ENCODE measurements around the gene TTC9B. TPM values are rescaled to one million over a fixed set of nuclear protein-coding genes. Genes with fewer than 3 reads are reported as not detected.

TTC9B gene
- total RNA-seq, 1 donor from 2014 or later: not detected

DNA sequence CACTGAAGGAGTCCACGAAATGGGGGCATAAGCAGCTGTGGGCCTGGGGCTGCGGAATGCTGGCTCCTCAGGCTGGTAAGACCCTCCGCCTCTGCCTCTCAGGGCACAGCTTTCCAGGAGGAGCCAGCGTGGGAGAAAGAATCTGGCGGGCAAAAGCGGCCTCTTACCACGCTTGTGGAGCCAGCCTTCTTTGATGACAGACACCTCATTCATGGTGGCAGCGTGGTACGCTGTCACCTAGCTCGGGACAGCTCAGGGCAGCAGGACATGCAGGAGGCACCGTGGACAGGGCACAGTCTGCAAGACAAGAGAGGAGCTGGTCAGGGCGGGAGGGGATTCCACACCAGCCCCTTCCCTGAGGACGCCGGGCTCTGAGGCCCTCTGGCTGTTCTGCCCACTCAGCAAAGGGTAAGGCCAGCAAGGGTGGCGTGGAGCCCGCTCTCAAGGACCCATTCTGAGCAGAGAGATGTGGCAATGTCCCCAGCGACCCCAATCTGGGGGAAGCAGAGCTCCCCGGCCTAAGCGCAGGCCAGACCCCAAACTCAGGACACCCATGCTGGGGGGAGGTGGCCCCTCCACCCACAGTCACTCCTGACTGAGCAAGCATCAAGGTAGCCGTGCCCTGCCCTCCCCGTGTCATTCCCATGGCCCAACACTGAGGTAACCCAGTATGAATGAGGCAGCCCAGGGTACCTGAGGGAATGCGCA is 47.0 kb upstream of the TTC9B start:
- intact Hi-C loops (cut with DNase I): no loop called here

DNA sequence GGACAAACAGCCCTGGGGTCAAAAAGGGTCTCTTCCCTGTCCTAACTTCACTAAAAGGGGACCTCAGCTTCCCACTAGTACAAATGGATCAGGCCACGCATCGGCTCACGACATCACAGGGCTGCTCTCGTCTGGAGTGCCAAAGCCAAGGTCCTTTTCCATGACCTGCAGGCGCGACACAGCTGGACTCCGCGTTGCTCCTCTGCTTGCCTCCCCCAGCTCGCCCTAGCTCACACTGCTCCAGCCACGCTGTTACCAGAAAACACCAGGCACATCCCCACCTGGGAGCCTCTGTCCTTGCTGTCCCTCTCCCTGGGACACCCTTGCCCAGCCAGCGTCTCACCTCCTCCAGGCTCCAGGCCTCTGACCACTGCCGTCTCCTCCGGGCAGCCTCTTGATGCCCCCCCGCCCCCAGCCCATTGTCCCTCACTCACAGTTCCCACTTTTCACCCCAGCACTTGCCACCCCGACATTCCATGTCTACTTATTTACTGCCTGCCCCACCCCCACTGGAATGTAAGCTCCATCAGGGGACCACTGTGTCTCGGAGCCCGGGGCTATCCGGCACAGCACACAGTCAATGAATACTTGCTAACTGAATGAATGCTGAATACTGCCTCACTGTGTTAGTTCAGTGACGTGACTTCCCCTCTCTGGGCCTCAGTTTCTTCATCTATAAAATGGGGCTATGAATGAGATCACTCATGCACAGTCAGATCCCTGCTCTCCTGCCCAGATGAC is 46.3 kb upstream of the TTC9B start:
- no peaks in the 10 kb centered on the region for H3K9me3 ChIP-seq
- H3K4me3 ChIP-seq: no peak overlapping the region
- intact Hi-C loops (cut with DNase I): no loop called here
- H3K4me1 ChIP-seq: peaks cover 0 to 10% of the 10 kb centered on the region in 2 donors
- H3K27me3 ChIP-seq: no peaks in the 10 kb centered on the region
- H3K36me3 ChIP-seq: peaks cover 22 to 30% of the 10 kb centered on the region in 2 donors
- TF ChIP-seq, protein P1, sequence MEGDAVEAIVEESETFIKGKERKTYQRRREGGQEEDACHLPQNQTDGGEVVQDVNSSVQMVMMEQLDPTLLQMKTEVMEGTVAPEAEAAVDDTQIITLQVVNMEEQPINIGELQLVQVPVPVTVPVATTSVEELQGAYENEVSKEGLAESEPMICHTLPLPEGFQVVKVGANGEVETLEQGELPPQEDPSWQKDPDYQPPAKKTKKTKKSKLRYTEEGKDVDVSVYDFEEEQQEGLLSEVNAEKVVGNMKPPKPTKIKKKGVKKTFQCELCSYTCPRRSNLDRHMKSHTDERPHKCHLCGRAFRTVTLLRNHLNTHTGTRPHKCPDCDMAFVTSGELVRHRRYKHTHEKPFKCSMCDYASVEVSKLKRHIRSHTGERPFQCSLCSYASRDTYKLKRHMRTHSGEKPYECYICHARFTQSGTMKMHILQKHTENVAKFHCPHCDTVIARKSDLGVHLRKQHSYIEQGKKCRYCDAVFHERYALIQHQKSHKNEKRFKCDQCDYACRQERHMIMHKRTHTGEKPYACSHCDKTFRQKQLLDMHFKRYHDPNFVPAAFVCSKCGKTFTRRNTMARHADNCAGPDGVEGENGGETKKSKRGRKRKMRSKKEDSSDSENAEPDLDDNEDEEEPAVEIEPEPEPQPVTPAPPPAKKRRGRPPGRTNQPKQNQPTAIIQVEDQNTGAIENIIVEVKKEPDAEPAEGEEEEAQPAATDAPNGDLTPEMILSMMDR (IDR thresholded peaks at IDR 0.05): no peak
- DNase-seq (ENCODE audit: low spot score in 2 of 2): no peak
- no peak overlapping the region for H3K27ac ChIP-seq

More for the DNA sequence above, 47.0 kb upstream of the TTC9B start:
- H3K36me3 ChIP-seq: peaks cover 22 to 30% of the 10 kb centered on the region in 2 donors
- TF ChIP-seq, protein P1 (IDR thresholded peaks at IDR 0.05): no peak
- H3K9me3 ChIP-seq: no peaks in the 10 kb centered on the region
- H3K4me1 ChIP-seq: peaks cover 0 to 10% of the 10 kb centered on the region in 2 donors
- no peak for DNase-seq (ENCODE audit: low spot score in 2 of 2)
- no peak overlapping the region for H3K27ac ChIP-seq
- H3K27me3 ChIP-seq: no peaks in the 10 kb centered on the region
- no peak overlapping the region for H3K4me3 ChIP-seq

DNA sequence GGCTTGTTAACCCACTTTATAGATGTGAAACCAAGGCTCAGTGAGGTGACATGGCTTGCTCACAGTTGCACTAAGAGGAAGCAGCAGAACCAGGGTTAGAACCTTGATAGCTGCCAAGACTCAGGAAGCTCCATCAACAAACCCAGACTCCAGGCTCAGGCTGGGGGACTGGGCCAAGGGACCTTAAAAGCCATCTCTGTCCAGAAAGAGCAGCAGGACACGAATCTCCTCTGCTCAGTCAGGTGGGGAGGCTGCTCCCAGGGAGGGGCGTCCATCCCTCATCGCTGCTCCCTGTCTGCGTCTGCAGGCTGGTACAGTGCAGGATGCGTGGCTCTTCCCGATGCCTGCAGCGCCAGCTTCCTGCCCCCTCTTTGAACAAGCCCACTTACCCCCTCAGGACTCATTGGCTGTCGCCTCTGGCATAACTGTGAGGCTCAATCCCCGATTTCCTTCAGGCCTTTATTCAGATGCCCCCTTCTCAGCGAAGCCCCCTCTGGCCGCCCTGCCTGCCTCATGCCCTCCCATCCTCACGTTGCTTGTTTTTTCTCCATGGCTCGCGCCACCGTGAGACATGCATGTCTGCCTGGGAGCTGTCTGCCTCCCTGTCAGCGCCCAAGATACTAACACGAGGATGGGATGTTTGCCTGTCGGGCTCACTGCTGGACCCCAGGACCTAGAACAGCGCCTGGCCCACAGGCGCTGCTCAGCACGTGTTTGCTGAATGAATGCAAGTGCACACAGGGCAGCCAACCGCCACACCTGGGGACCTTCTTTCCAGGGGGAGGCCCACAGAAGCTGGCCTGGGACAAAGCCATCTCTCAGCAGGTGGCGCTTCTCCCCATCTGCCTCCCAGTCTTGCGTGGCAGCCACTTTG is 45.5 kb upstream of the TTC9B start:
- Histone ChIP-seq H3K4me1 (peaks cover 0 to 10% of the 10 kb centered on the region in 2 donors), H3K4me3 (no peak overlapping the region), H3K36me3 (peaks cover 22 to 26% of the 10 kb centered on the region in 2 donors), H3K9me3 (no peaks in the 10 kb centered on the region), H3K27me3 (no peaks in the 10 kb centered on the region), H3K27ac (no peak overlapping the region)
- DNase-seq (ENCODE audit: low spot score in 2 of 2): no peak
- intact Hi-C loops (cut with DNase I): no loop called here
- TF ChIP-seq, protein P1 (IDR thresholded peaks at IDR 0.05): no peak

DNA sequence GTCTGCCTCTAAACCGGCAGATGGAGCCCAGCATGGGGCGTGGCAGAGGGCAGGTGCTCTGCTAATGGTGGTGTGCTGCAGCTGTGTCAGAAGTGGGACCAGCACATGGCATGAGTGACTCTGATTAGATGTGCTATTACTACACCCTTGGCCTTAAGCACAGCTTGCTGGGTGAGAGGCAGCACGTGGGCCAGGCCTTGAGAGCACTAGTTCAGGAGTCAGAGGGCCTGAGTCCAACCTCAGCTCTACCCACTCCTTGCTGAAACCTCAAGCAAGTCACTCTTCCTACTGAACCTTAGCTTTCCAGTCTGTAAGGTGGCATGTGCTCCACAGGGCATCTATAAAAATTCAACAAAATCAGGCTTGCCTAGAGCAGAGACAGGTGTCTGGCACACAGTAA is 44.2 kb upstream of the TTC9B start:
- Histone ChIP-seq H3K4me3 (no peak overlapping the region), H3K4me1 (peaks cover 0 to 10% of the 10 kb centered on the region in 2 donors), H3K36me3 (peaks cover 19 to 26% of the 10 kb centered on the region in 2 donors), H3K27me3 (no peaks in the 10 kb centered on the region), H3K9me3 (no peaks in the 10 kb centered on the region), H3K27ac (no peak overlapping the region)
- TF ChIP-seq, protein P1 (IDR thresholded peaks at IDR 0.05): no peak
- DNase-seq (ENCODE audit: low spot score in 2 of 2): no peak
- intact Hi-C loops (cut with DNase I): no loop called here

DNA sequence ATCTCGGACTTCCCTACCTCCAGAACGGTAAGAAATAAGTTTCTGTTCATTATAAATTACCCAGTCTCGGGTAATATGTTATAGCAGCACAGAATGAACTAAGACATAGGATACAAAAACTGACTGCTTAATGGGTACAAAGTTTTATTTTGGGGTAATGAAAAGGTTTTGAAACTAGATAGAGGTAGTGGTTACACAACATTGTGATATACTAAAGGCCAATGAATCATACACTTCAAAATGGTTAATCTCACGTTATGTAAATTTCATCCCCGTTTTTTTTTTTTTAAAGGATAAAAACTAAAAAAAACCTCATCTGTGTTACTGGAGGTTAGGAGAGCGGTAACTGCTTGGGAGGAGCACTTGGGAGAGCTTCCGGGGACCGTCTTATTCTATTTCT is 43.4 kb upstream of the TTC9B start:
- TF ChIP-seq, protein P1 (IDR thresholded peaks at IDR 0.05): no peak
- Histone ChIP-seq H3K4me1 (peaks cover 0 to 7% of the 10 kb centered on the region in 2 donors), H3K9me3 (no peaks in the 10 kb centered on the region), H3K27ac (no peak overlapping the region), H3K4me3 (no peak overlapping the region), H3K27me3 (no peaks in the 10 kb centered on the region), H3K36me3 (peaks cover 21 to 30% of the 10 kb centered on the region in 2 donors)
- DNase-seq (ENCODE audit: low spot score in 2 of 2): no peak
- intact Hi-C loops (cut with DNase I): no loop called here
